Measurements from ENCODE around the gene TH.

TH gene

DNA sequence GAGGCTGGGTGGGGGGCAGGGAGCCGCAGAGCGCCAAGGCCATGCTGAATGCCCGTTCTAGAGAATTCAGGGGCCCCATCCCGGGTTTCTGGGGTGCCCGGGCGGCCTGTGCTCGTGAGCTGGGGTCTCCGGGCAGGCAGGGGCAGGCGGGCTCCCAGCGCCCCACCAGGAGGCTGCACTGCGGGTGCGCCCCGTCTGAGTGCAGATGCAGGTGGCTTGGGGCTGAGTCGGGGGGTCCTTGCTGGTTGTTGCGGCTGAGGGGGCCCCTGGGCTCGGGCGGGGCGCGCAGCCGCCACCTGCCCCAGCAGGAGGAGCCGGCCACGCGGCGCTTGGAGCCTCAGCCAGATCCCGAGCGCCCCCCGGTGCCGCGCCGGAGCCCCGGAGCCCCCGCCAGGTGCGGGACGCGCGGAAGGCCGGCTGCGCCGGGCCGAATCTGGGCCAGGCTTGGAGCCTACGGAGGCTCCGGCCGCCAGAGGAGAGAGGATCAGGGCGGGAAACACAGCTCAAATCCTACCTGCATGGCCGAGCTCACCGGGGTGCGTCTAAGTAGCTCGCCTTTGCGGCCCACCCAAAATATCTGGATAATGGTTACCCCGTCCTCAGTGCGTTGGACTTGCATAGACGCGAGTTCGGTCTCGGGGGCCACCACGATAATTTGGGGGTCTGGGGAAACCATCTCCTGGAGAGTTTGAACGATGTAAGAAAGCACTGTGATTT lies 31.8 kb downstream of the TH start:
- no peak for DNase-seq

DNA sequence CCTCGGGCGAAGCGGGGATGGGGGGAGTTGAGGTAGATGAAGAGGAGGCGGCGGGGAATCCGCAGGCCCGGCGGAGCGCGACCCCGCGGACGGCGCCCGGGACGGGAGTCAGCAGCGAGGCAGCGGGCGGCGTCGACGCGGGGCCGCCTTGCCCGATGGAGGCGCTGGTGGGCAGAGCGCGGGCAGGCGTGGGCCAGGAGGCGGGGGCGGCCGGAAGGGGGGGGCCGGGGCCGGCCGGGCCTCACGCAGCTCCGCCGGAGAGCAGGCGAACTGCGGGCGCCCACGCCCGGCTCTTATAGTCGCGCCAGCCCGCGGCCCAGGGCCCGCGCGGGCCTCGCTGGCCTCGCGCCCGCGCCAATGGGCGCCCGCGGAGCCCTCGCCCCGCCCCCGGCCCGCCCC lies 32.5 kb downstream of the TH start, which contains the start of gene IGF2:
TSS of gene IGF2 (minus strand) at position 267 of the 399 bp plus-strand sequence. CDS start 3,866 bp downstream, outside the sequence.
- DNase-seq = no peak

DNA sequence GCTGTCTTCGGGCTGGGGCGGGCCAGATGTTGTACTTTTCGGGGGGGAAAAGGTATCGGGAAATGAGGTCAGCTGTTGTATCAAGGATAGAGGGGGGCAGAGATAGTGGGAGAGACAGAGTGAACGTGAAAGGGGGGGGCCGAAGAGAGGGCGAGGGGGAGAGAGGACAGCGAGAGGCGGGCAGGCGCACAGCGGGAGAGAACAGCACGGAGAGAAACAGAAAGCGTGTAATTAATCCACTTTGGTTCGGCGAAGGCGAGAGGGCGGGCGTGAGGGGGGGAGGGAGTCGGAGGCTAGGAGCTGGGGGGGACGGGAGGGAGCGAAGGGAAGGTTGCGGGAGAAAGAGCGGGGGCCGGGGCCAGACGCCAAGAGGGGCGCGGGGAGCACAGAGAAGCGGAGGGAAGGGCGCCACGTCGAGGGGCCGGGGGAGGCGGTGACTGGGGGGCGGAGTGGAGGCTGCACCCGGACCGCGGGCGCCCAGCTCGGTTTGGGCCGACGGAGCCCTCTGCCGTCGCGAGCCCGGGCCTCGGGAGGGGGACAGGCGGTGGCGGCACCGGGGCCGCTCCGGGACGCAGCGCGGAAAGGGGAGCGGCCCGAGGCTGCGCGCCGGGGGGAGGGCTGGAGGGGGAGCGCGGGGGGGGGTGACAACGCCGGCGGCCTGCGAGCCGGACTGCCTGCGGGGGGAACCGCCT lies 33.0 kb downstream of the TH start:
- DNase-seq = no peak

DNA sequence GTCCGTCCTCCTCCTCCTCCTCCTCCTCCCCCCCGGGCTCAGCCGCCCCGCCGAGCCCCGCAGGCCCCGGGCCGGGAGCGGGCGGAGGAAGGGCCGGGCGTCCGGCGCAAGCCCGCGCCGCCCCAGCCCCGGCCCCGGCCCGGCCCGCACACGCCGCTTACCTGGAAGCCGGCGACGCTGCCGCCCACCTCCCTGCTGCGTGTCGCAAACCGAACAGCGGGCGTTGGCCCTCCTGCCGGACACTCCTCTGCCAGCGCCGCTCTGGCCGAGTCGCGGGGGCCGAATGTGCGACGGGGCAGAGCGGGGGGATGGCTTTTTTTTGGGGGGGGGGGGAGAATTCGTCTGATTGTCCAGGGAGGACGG lies 33.6 kb downstream of the TH start:
- no peak for DNase-seq

GRCh38 chr11:2137202-2138067 lies 34.2 kb downstream of the TH start:
- no peak for DNase-seq

- DNase-seq = no peak
Observed at GRCh38 chr11:2136952-2137201, 34.7 kb downstream of the TH start.

DNA sequence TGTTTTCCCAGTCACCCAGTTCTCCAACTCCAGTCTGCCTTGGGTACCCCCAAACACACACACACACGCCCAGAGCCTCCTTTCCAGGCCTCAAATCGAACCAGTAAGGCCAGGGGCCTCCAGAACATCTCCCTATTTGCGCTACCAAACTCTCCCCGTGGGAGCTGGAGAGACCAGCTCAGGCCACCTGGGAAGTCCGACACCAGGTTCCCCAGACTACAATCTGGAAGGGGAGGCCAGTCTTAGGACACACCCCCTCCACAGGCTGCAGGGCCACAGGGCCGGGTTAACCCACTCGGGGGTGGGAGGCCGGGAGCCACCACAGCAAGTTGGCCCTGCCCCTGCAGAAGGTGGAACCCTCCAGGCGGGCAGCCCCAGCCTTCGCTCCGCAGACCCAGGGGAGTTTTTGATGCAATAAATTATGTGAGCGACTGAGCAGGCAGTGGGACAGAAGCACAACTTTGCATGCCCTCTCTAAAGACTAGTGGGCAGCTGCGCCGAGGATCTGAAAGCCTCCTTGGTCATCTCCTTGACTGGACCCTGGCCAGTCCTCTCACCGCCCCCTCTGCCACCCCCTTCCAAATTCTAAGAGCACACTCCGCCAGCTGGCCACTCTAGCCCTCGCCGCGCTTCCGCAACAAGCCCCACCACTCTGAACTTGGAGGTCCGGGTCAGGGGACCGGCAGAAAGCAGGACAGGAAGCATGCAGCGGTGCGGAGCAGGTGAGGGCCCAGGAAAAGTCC lies 35.2 kb downstream of the TH start:
- no peak for DNase-seq

GRCh38 chr11:2135648-2136201 lies 35.9 kb downstream of the TH start:
- no peak for DNase-seq

GRCh38 chr11:2135018-2135569 lies 36.5 kb downstream of the TH start:
- no peak for DNase-seq

DNA sequence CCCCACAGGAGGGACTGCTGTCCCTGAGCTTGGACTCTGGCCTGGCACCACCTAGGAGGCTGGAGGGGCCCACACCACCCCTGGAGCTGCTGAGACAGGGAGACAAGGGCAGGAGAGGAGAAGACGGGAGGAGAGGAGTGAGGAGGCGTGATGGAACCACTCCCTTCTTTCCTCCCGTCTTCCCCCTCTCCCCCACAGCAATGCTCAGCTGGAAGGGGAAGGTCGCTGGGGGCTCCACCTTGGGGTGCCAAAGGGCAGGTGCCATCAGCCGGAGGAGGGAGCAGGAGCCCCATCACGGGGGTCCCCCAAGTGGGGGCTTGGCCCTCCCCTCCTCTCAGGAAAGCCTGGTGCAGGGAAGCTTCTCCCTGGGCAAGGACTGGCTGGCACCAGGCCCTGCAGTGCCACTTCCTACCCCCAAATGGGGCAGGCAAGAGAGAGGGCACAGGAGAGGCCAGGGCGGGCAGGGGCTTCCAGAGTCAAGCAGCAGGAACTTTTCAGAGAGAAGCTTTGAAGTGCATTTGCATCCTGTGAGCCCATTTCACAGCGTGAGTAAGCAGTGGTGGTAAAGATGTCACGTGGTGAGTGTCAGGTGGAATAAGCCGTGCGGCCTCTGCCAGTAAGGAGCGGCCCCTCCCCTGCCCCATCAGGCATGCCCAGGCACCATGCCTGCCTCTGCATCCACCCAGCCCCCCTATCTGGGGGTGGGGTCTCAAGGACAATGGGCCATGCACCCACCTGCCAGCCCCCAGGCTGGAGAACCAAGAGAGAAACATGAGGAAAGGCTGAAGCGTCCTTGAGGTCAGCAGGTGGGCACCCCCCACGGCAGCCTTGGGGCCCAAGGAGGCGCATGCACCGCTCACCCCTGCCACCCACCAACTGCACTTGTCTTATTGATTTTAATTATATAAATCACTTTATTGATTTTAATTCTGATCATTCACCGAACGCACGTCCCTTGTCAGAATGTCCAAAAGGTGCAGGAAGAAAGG lies 37.3 kb downstream of the TH start:
- no peak for DNase-seq

DNA sequence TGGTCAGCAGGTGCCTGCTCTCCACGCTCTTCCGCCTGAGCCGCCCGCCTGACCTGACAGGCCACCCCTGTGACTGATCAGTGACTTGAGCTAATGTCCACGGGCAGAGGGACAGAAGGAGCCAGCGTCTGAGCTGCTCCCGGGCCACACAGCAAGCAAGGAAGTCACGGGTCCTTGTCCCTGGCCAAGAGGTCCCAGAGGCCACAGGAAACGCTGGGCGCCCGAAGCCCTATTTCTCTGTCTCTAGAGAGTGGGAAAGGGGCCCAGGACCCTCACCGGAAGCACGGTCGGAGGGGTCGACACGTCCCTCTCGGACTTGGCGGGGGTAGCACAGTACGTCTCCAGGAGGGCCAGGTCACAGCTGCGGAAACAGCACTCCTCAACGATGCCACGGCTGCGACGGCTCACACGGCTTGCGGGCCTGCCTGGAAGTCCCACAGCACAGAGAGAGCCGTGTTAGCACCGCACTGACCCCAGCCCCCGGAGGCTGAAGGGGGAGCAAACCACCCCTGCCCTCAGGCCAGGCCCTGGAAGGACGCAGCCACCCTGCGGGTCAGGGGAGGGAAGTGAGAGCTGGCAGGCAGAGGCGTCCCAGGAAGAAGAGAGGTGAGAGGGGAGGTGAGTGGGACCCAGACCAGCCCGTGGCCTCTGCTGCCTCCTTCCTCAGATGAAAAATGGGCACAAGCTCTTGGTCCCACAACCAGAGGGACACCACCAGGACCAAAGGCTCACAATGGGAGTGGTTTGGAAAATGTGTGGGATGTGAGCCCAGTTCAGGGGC lies 38.2 kb downstream of the TH start:
- no peak for DNase-seq

- DNase-seq = no peak
Observed at GRCh38 chr11:2132874-2133240, 38.8 kb downstream of the TH start.

GRCh38 chr11:2132246-2132645 lies 39.4 kb downstream of the TH start:
- no peak for DNase-seq

- DNase-seq = no peak
Observed at GRCh38 chr11:2131371-2132236, 40.0 kb downstream of the TH start.

DNA sequence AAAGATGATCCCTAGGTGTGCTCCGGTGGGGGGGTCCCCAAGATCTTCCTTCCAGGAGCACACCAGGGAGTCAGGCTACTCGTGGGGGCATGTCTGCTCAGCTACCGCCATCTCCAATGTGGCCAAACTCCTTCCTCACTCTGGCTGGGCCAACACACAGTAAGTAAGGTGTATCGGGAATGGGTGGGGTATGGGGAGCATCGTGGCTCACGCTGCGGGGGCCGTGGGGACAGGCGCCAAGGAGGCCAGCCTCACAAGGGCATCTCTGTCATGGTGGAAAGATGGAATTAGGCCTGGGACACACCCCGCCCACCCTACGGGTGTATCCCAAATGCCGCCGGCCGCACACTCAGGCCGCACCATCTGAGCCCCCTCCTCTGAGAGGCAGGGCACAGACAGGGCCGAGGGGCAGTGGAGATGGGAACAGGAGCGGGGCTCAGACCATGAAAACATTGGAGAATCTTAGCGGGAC lies 40.7 kb downstream of the TH start:
- DNase-seq = no peak

DNA sequence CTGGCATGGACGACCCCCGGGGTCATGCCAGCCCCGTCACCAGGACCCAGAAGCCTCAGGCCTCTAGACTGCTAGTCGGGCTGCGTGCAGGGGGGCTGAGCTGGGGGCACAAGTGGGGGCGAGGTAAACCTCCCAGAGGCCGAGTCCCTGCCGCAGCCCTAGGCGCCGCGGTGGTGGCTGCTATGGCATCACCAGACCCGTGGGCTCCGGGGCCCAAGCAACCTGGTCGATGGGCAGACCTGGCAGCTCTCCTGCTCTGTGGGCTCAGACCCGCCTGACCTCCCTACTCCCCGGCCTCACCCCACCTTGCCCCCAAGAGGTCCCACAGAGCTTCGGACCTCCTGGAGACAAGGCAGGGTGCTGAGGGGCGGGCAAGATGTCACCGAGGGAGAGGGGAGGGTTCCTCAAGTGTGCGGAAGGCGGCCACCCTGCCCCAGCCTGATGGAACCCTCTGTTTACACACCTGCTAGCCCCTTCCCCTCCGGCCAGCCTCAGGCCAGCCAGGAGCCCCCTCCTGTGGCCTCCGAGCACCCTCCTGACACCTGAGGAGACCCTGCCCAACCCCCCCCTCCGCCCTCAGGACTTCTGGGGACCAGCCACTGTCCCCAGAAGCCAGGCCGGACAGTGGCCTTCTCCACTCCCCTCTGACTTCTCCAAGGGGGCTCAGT lies 41.8 kb downstream of the TH start:
- no peak for DNase-seq

- DNase-seq = no peak
Observed at GRCh38 chr11:2129308-2129698, 42.3 kb downstream of the TH start.

- DNase-seq = no peak
Observed at GRCh38 chr11:2128511-2129307, 42.9 kb downstream of the TH start.
